ENCODE data around the gene UGT1A10. TPM values are rescaled to one million over a fixed set of nuclear protein-coding genes. Genes with fewer than 3 reads are reported as not detected.

The UGT1A10 gene
- total and polyA plus RNA-seq, 12 donors, result not detected

DNA sequence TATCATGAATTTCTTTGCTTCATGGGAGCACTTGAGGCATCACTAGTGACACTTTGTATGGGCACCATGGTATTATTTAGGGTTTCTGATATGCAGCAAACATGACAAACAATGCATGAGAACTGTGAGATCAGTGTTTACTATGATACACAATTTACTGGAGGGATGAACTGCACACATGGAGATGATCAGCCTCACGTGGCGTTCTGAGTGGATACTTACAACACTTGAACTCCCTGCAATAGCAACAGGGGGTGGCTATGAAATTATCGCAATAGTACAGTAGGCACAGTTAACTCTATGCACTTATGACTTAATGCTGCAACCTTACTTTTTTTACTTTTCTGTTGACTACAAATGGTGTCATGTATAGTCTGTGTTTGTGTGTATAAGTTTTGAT is 37.3 kb upstream of the UGT1A10 start:
- intact Hi-C loops (cut with DNase I), result no loop called here
- DNase-seq (no peak), ATAC-seq (no peak)
- Histone ChIP-seq H3K4me1 (no peaks in the 10 kb centered on the region), H3K9me3 (no peaks in the 10 kb centered on the region), H3K27ac (no peak overlapping the region), H3K4me3 (no peak overlapping the region), H3K36me3 (no peaks in the 10 kb centered on the region), H3K27me3 (peaks cover 0 to 16% (median 12%) of the 10 kb centered on the region in 7 donors)
- WGBS, 2 donors, result 76 to 80% methylated on average over 3 of the region's 3 CpGs
- TF ChIP-seq, protein P1, sequence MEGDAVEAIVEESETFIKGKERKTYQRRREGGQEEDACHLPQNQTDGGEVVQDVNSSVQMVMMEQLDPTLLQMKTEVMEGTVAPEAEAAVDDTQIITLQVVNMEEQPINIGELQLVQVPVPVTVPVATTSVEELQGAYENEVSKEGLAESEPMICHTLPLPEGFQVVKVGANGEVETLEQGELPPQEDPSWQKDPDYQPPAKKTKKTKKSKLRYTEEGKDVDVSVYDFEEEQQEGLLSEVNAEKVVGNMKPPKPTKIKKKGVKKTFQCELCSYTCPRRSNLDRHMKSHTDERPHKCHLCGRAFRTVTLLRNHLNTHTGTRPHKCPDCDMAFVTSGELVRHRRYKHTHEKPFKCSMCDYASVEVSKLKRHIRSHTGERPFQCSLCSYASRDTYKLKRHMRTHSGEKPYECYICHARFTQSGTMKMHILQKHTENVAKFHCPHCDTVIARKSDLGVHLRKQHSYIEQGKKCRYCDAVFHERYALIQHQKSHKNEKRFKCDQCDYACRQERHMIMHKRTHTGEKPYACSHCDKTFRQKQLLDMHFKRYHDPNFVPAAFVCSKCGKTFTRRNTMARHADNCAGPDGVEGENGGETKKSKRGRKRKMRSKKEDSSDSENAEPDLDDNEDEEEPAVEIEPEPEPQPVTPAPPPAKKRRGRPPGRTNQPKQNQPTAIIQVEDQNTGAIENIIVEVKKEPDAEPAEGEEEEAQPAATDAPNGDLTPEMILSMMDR (IDR thresholded peaks at IDR 0.05), result no peak

DNA sequence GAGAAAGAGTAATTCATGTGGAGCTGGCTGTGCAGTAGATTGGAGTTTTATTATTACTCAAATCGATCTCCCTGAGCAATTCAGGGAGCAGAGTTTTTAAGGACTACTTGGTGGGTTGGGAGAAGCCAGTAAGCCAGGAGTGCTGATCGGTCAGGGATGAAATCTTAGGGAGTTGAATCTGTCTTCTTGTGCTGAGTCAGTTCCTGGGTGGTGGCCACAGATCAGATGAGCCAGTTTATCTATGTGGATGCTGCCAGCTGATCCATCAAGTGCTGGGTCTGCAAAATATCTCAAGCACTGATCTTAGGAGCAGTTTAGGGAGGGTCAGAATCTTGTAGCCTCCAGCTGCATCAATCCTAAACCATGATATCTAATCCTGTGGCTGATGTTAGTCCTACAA is 35.9 kb upstream of the UGT1A10 start:
- Histone ChIP-seq H3K4me3 (no peak overlapping the region), H3K27ac (no peak overlapping the region), H3K4me1 (no peaks in the 10 kb centered on the region), H3K27me3 (peaks cover 0 to 17% (median 12%) of the 10 kb centered on the region in 7 donors), H3K9me3 (no peaks in the 10 kb centered on the region), H3K36me3 (no peaks in the 10 kb centered on the region)
- intact Hi-C loops (cut with DNase I), result no loop called here
- WGBS, 2 donors, result 65 to 78% methylated on average over 2 of the region's 2 CpGs
- DNase-seq, result no peak
- ATAC-seq, result no peak
- TF ChIP-seq, protein P1 (IDR thresholded peaks at IDR 0.05), result no peak

- Histone ChIP-seq H3K4me1 (no peaks in the 10 kb centered on the region), H3K4me3 (no peak overlapping the region), H3K36me3 (no peaks in the 10 kb centered on the region), H3K27ac (no peak overlapping the region), H3K9me3 (no peaks in the 10 kb centered on the region), H3K27me3 (peaks cover 0 to 21% (median 12%) of the 10 kb centered on the region in 7 donors)
- intact Hi-C loops (cut with DNase I), result no loop called here
- WGBS, 2 donors, result 79 to 95% methylated on average over 1 of the region's 1 CpG
- ATAC-seq (no peak), DNase-seq (no peak)
- TF ChIP-seq, protein P1 (IDR thresholded peaks at IDR 0.05), result no peak
These were observed 34.2 kb upstream of the UGT1A10 start for GRCh38 chr2:233602076-233602475.

GRCh38 chr2:233603520-233603919 is 32.7 kb upstream of the UGT1A10 start:
- DNase-seq (no peak), ATAC-seq (no peak)
- no peak overlapping the region for H3K27ac ChIP-seq
- no peak overlapping the region for H3K4me3 ChIP-seq
- 70 to 73% methylated on average over 4 of the region's 4 CpGs for WGBS, 2 donors
- H3K4me1 ChIP-seq, result no peaks in the 10 kb centered on the region
- H3K9me3 ChIP-seq, result no peaks in the 10 kb centered on the region
- TF ChIP-seq, protein P1 (IDR thresholded peaks at IDR 0.05), result no peak
- intact Hi-C loops (cut with DNase I), result no loop called here
- H3K27me3 ChIP-seq, result peaks cover 0 to 21% (median 12%) of the 10 kb centered on the region in 7 donors
- no peaks in the 10 kb centered on the region for H3K36me3 ChIP-seq
